HG02981 (cell line): ENCODE results near the gene LRRFIP2.
"Not testable (repeated sequence)": the region's sequence is repeated elsewhere in the genome, so short reads cannot be mapped to it uniquely, and the experiment has no call there.

Experiments used
- ATAC-seq: cut with Tn5 transposase; IDR thresholded peaks from one replicate; pipeline ENCODE4 v1.9.1; 2021; ENCODE audit warnings: mild to moderate bottlenecking, moderate library complexity; ENCODE audit not compliant: unreplicated experiment

The LRRFIP2 gene

GRCh38 chr3:37174532-37175126 lies at the start of gene LRRFIP2:
TSS of gene LRRFIP2 (minus strand) at chr3:37174582. CDS start at chr3:37148983, 25,599 bp downstream.
- ATAC-seq = peak; percentile 34

- ATAC-seq = no peak
Observed at GRCh38 chr3:37223576-37223975, 49.2 kb upstream of the LRRFIP2 start.

- no peak for ATAC-seq
Observed at GRCh38 chr3:37223141-37223558, 48.8 kb upstream of the LRRFIP2 start.

GRCh38 chr3:37222542-37222941 lies 48.2 kb upstream of the LRRFIP2 start:
- not testable (repeated sequence) for ATAC-seq

GRCh38 chr3:37221407-37221806 lies 47.0 kb upstream of the LRRFIP2 start:
- no peak for ATAC-seq

GRCh38 chr3:37219266-37219665 lies 44.9 kb upstream of the LRRFIP2 start:
- ATAC-seq = no peak

GRCh38 chr3:37218206-37218605 lies 43.8 kb upstream of the LRRFIP2 start:
- no peak for ATAC-seq

- ATAC-seq = no peak
Observed at GRCh38 chr3:37217098-37217849, 42.9 kb upstream of the LRRFIP2 start.

GRCh38 chr3:37216597-37217097 lies 42.3 kb upstream of the LRRFIP2 start:
- ATAC-seq = no peak

GRCh38 chr3:37214076-37214475 lies 39.7 kb upstream of the LRRFIP2 start:
- ATAC-seq = no peak

GRCh38 chr3:37210230-37210629 lies 35.8 kb upstream of the LRRFIP2 start:
- ATAC-seq = no peak

- ATAC-seq = not testable (repeated sequence)
Observed at GRCh38 chr3:37208576-37208975, 34.2 kb upstream of the LRRFIP2 start.

GRCh38 chr3:37208008-37208407 lies 33.6 kb upstream of the LRRFIP2 start:
- ATAC-seq = not testable (repeated sequence)

GRCh38 chr3:37206041-37206440 lies 31.7 kb upstream of the LRRFIP2 start:
- not testable (repeated sequence) for ATAC-seq

GRCh38 chr3:37204314-37204713 lies 29.9 kb upstream of the LRRFIP2 start:
- no peak for ATAC-seq

- no peak for ATAC-seq
Observed at GRCh38 chr3:37202035-37202434, 27.7 kb upstream of the LRRFIP2 start.

- ATAC-seq = no peak
Observed at GRCh38 chr3:37200141-37200540, 25.8 kb upstream of the LRRFIP2 start.

- ATAC-seq = no peak
Observed at GRCh38 chr3:37198996-37199395, 24.6 kb upstream of the LRRFIP2 start.

- no peak for ATAC-seq
Observed at GRCh38 chr3:37198547-37198946, 24.2 kb upstream of the LRRFIP2 start.

GRCh38 chr3:37197810-37198371 lies 23.5 kb upstream of the LRRFIP2 start:
- no peak for ATAC-seq

- ATAC-seq = no peak
Observed at GRCh38 chr3:37194533-37194932, 20.2 kb upstream of the LRRFIP2 start.

GRCh38 chr3:37190667-37191066 lies 16.3 kb upstream of the LRRFIP2 start:
- no peak for ATAC-seq
